HG03378 (cell line): ENCODE results near the gene CNOT6.

Experiments
- ATAC-seq: cut with Tn5 transposase; IDR thresholded peaks from one replicate; pipeline ENCODE4 v1.9.1; 2021; ENCODE audit warnings: mild to moderate bottlenecking, moderate library complexity; ENCODE audit not compliant: unreplicated experiment

CNOT6 gene

GRCh38 chr5:180558232-180558631 is 64.1 kb downstream of the CNOT6 start:
- no peak for ATAC-seq

GRCh38 chr5:180563994-180564393 is 69.8 kb downstream of the CNOT6 start:
- no peak for ATAC-seq

- ATAC-seq, result no peak
These were observed 74.7 kb downstream of the CNOT6 start for GRCh38 chr5:180568914-180569313.

- ATAC-seq, result no peak
These were observed 81.4 kb downstream of the CNOT6 start for GRCh38 chr5:180575571-180575970.

GRCh38 chr5:180580681-180581080 is 86.5 kb downstream of the CNOT6 start:
- ATAC-seq, result no peak

- no peak for ATAC-seq
These were observed 89.6 kb downstream of the CNOT6 start for GRCh38 chr5:180583738-180584137.

GRCh38 chr5:180586204-180586603 is 92.0 kb downstream of the CNOT6 start:
- no peak for ATAC-seq

GRCh38 chr5:180586870-180587269 is 92.7 kb downstream of the CNOT6 start:
- no peak for ATAC-seq

- no peak for ATAC-seq
These were observed 95.8 kb downstream of the CNOT6 start for GRCh38 chr5:180589771-180590542.

- ATAC-seq, result no peak
These were observed 96.5 kb downstream of the CNOT6 start for GRCh38 chr5:180590543-180591310.

- ATAC-seq, result no peak
These were observed 97.2 kb downstream of the CNOT6 start, which contains the start of gene SCGB3A1 for GRCh38 chr5:180591311-180591887. Gene SCGB3A1, minus strand, starts transcription at chr5:180591499. Its CDS starts 37 bp downstream, at chr5:180591462.

- ATAC-seq, result no peak
These were observed 98.0 kb downstream of the CNOT6 start for GRCh38 chr5:180592176-180592575.

- ATAC-seq, result no peak
These were observed 99.4 kb downstream of the CNOT6 start for GRCh38 chr5:180593446-180594206.

GRCh38 chr5:180594311-180595045 is 100.3 kb downstream of the CNOT6 start:
- no peak for ATAC-seq

- ATAC-seq, result no peak
These were observed 100.8 kb downstream of the CNOT6 start for GRCh38 chr5:180595046-180595379.

- no peak for ATAC-seq
These were observed 101.4 kb downstream of the CNOT6 start for GRCh38 chr5:180595381-180596114.

GRCh38 chr5:180596115-180596667 is 102.0 kb downstream of the CNOT6 start:
- no peak for ATAC-seq

- ATAC-seq, result no peak
These were observed 102.6 kb downstream of the CNOT6 start for GRCh38 chr5:180596668-180597231.

- no peak for ATAC-seq
These were observed 104.1 kb downstream of the CNOT6 start for GRCh38 chr5:180598316-180598701.
